ENCODE measurements around the gene IGIP. TPM values are rescaled to one million over a fixed set of nuclear protein-coding genes. Genes with fewer than 3 reads are reported as not detected.

Gene IGIP
- total RNA-seq, 1 donor from 2014 or later = 16.7 TPM

DNA sequence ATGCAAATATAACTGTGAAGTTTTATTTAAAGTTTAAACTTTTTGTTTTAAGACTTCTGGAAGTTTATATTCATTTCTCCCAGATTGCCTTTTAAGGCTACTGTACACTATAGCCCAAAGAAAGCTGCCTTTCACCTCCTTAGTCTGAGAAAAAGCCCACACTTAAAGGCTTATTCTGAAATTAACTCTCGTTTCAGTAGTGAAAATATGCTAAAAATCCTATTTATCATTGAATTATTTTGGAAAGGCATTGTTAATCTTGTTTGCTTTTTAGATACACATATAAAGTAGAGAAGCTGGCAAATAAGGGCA is 15.1 kb upstream of the IGIP start:
- Histone ChIP-seq H3K27me3 (no peaks in the 10 kb centered on the region), H3K4me1 (peaks cover 66% of the 10 kb centered on the region), H3K4me3 (no peak overlapping the region), H3K27ac (no peak overlapping the region), H3K36me3 (no peaks in the 10 kb centered on the region), H3K9me3 (no peaks in the 10 kb centered on the region)
- no peak for DNase-seq (ENCODE audit: extremely low spot score in 2 of 2)
- intact Hi-C loops (cut with DNase I) = no loop called here
- TF ChIP-seq POLR2AphosphoS5 (IDR thresholded peaks at IDR 0.05; ENCODE audit: insufficient read depth in 1 of 2, low read depth in 1 of 2) (no peak), POLR2A (IDR thresholded peaks at IDR 0.05) (no peak)
- TF ChIP-seq, protein P1, sequence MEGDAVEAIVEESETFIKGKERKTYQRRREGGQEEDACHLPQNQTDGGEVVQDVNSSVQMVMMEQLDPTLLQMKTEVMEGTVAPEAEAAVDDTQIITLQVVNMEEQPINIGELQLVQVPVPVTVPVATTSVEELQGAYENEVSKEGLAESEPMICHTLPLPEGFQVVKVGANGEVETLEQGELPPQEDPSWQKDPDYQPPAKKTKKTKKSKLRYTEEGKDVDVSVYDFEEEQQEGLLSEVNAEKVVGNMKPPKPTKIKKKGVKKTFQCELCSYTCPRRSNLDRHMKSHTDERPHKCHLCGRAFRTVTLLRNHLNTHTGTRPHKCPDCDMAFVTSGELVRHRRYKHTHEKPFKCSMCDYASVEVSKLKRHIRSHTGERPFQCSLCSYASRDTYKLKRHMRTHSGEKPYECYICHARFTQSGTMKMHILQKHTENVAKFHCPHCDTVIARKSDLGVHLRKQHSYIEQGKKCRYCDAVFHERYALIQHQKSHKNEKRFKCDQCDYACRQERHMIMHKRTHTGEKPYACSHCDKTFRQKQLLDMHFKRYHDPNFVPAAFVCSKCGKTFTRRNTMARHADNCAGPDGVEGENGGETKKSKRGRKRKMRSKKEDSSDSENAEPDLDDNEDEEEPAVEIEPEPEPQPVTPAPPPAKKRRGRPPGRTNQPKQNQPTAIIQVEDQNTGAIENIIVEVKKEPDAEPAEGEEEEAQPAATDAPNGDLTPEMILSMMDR (IDR thresholded peaks at IDR 0.05) = no peak

DNA sequence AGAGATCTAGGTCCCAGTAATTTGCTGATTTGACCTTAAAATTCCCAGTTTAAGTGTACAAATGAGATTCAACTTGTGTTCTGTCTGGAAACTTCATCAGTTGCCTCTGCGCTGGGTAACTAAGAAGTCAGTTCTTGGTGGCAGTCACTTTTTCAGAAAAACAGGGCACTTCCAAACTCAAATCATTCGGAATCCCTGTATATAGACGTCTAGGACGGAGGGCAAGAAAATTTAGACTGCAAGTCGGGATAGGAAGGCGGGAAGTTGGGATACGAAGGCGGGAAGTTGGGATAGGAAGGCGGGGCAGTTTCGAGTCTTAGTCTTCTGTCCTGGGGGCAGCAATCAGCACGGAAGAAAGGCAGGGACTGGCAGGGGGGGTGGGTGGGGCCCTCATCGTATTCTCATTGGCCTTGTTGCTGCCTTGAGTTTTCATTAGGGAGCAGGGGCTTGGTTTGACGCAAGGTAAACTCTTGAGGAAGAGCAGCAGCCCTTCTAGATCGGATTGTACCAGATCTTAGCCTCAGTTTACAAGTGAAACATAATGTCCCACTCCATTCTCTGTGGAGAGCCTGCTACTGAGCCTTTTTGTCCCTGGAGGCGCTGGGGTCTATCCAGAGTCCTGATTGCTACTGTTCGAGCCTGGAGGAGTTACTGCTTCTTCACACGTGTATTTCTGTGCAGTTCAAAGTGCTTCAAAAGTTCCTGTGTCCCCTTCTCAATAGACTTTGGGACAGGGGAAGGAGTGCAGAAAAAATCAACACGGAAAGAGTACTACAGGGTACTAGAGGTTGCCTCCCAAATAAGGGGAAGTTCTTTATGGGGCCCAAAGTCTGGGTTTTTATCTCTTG is 14.5 kb upstream of the IGIP start:
- Histone ChIP-seq H3K27ac (no peak overlapping the region), H3K27me3 (no peaks in the 10 kb centered on the region), H3K36me3 (no peaks in the 10 kb centered on the region), H3K4me3 (no peak overlapping the region), H3K4me1 (peaks cover 70% of the 10 kb centered on the region), H3K9me3 (no peaks in the 10 kb centered on the region)
- DNase-seq (ENCODE audit: extremely low spot score in 2 of 2) = no peak
- intact Hi-C loops (cut with DNase I) = no loop called here
- no peak for TF ChIP-seq POLR2A (IDR thresholded peaks at IDR 0.05)
- TF ChIP-seq POLR2AphosphoS5 (IDR thresholded peaks at IDR 0.05; ENCODE audit: insufficient read depth in 1 of 2, low read depth in 1 of 2) = no peak
- TF ChIP-seq, protein P1 (IDR thresholded peaks at IDR 0.05) = no peak

DNA sequence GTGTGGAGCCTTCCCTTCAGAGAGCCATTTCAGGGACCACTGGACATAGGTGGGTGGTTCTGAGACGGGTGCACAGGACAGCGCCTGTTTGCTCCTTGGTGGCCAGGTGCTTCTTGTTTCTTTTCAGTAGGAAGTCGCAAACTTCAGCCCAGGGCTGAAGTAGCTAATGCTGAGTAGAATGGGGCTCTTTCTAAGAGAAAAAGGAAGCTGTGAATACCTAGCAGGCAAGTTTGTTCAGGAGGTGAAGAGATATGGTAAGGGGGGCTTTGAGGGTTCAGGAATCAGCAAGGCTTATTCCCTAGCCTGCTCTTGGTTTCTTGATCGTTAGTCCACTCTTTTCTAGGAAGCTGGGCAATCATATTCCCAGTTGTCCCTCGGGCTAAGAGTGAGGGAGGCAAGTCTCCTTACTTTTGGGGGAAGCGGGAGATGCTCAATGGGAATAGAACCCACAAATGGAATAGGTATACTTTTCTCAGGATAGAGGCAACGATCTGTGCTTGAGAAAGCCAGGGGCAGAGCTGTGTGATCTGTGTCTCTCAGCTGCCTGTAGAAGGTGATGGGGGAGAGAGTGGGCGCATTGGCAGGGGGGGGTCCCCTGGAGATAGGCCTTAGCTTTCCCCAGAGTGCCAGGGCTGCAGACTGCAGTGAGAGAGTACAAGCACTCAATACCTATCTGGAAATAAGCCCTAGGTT is 13.7 kb upstream of the IGIP start:
- Histone ChIP-seq H3K4me1 (peaks cover 70% of the 10 kb centered on the region), H3K9me3 (no peaks in the 10 kb centered on the region), H3K27ac (peak overlapping the region; percentile 95), H3K36me3 (no peaks in the 10 kb centered on the region), H3K27me3 (no peaks in the 10 kb centered on the region), H3K4me3 (no peak overlapping the region)
- TF ChIP-seq POLR2AphosphoS5 (IDR thresholded peaks at IDR 0.05; ENCODE audit: insufficient read depth in 1 of 2, low read depth in 1 of 2) = no peak
- TF ChIP-seq, protein P1 (IDR thresholded peaks at IDR 0.05) = no peak
- no peak for TF ChIP-seq POLR2A (IDR thresholded peaks at IDR 0.05)
- DNase-seq (ENCODE audit: extremely low spot score in 2 of 2) = no peak
- intact Hi-C loops (cut with DNase I) = no loop called here

DNA sequence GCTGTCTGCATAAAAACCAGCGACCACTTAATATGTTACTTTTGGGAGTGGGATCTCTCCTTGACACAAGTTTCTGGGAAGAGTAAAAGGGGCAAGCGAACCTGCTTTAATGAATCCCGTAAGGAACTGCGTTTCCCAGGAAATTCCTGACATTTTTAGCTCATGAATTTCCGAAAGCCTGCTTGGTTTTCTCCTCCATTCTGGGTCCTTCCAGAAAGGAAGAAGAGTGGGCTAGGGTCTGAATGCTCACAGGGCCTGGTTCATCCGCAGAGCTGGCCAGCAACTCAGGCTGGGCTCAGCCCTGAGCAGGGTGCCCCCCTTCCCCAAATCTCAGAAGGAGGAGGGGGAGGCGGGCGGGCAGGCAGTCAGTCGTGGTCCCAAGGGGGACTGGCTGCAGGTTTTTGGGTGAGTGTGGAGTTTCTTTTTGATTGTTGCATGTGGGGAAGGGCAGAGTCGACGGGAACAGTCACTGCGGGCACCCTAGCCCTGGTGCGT is 13.0 kb upstream of the IGIP start:
- intact Hi-C loops (cut with DNase I) = no loop called here
- peak overlapping the region; percentile 70 to 87 for H3K4me3 ChIP-seq
- TF ChIP-seq, protein P1 (IDR thresholded peaks at IDR 0.05) = no peak
- TF ChIP-seq POLR2A (IDR thresholded peaks at IDR 0.05) = no peak
- TF ChIP-seq POLR2AphosphoS5 (IDR thresholded peaks at IDR 0.05; ENCODE audit: insufficient read depth in 1 of 2, low read depth in 1 of 2) = no peak
- no peak for DNase-seq (ENCODE audit: extremely low spot score in 2 of 2)
- H3K9me3 ChIP-seq = no peaks in the 10 kb centered on the region
- no peaks in the 10 kb centered on the region for H3K27me3 ChIP-seq
- peaks cover 74% of the 10 kb centered on the region for H3K4me1 ChIP-seq
- H3K27ac ChIP-seq = peak overlapping the region; percentile 95
- no peaks in the 10 kb centered on the region for H3K36me3 ChIP-seq
